ENCODE measurements around the gene ARMC3.

GRCh38 chr10:22913474-22914092 is 14.3 kb upstream of the ARMC3 start:
- TF ChIP-seq POLR2A (IDR thresholded peaks at IDR 0.05) (no peak), CTCF (IDR thresholded peaks at IDR 0.05) (no peak), POLR2AphosphoS5 (IDR thresholded peaks at IDR 0.05) (no peak), EP300 (IDR thresholded peaks at IDR 0.05) (no peak)

Data from suprapubic skin (tissue), 4 donors.